Sigmoid colon (tissue), 7 donors: Measurements from ENCODE around the gene PUDP. TPM values are rescaled to one million over a fixed set of nuclear protein-coding genes. Genes with fewer than 3 reads are reported as not detected.
"Not testable (repeated sequence)": the region's sequence is repeated elsewhere in the genome, so short reads cannot be mapped to it uniquely, and the experiment has no call there.

Experiments used
- DNase-seq: peaks from one replicate; pipeline ENCODE4 v3.0.0-alpha.2; 2019
- H3K27ac ChIP-seq, 4 donors: fragments of 200-600 bp; sonication (generic); one replicate each; pipeline ENCODE4 v1.5.1; 2016 to 2019; ENCODE audit warnings: mild to moderate bottlenecking in 1 of 4
- H3K27me3 ChIP-seq, 3 donors: fragments of 200-600 bp; sonication (generic); one replicate each; pipeline ENCODE4 v1.5.1; 2019; ENCODE audit warnings: mild to moderate bottlenecking in 1 of 3
- H3K36me3 ChIP-seq, 4 donors: fragments of 200-600 bp; sonication (generic); one replicate each; pipeline ENCODE4 v1.5.1; 2016 to 2019
- H3K4me1 ChIP-seq, 4 donors: fragments of 200-600 bp; sonication (generic); one replicate each; pipeline ENCODE4 v1.5.1; 2017 to 2019
- H3K4me3 ChIP-seq, 4 donors: fragments of 200-600 bp; sonication (generic); one replicate each; pipeline ENCODE4 v1.5.1; 2017 to 2019; ENCODE audit warnings: mild to moderate bottlenecking in 2 of 4, moderate library complexity in 1 of 4
- H3K9me3 ChIP-seq, 4 donors: fragments of 200-600 bp in 3 of 4; sonication (generic) in 3 of 4; one replicate each; pipeline versions ENCODE4 v1.5.1 to v1.6.1; 2013 to 2019
- CTCF ChIP-seq, 4 experiments: fragments of 450-650 bp in 3 of 4; fragments of 200-600 bp in 1 of 4; IDR thresholded peaks; one replicate each; pipeline ENCODE4 v1.5.1; 2016 to 2019; ENCODE audit warnings: antibody characterized with exemption in 4 of 4, mild to moderate bottlenecking in 3 of 4, moderate library complexity in 2 of 4
- EP300 ChIP-seq, 4 donors: sonication (generic); formaldehyde crosslinking; IDR thresholded peaks; one replicate each; pipeline ENCODE4 v1.6.1; 2017; ENCODE audit warnings: antibody characterized with exemption in 4 of 4
- POLR2A ChIP-seq, 2 donors: fragments of 450-650 bp; IDR thresholded peaks; one replicate each; pipeline ENCODE4 v1.6.1; 2016; ENCODE audit warnings: antibody characterized with exemption in 2 of 2, mild to moderate bottlenecking in 2 of 2, moderate library complexity in 2 of 2
- POLR2AphosphoS5 ChIP-seq, 4 donors: sonication (generic); formaldehyde crosslinking; IDR thresholded peaks; one replicate each; pipeline ENCODE4 v1.6.1; 2017; ENCODE audit warnings: antibody characterized with exemption in 4 of 4
- WGBS, 2 donors: extraction: QIAGEN DNeasy Blood & Tissue Kit; methylation state at CpG; one replicate each; pipeline ENCODE4 v1.1.7; 2013; 5-methylcytosine and 5-hydroxymethylcytosine counted together
- intact Hi-C: fragments of 100-400 bp; cut with DNase I; formaldehyde crosslinking; loops from one replicate; pipeline ENCODE4 v1.15.1; 2023
- polyA plus RNA-seq, 3 donors: library from polyadenylated mRNA; stranded (reverse); fragments of 200-250 nt; gene quantifications; one replicate each; pipeline ENCODE4 v1.2.3, GENCODE V29; 2013
- total RNA-seq, 4 donors: library from RNA; depleted of rRNA; stranded (reverse); fragments of >200 nt; gene quantifications; one replicate each; pipeline ENCODE4 v1.1.0, GENCODE V29; 2016
- donor health status: healthy with polysubstance abuse.
- donor health status: Bipolar disorder and iron deficiency.
- donor health status: healthy.

Gene PUDP
- total and polyA plus RNA-seq, 7 donors: 6.9 to 29.4 (median 17.2) TPM

DNA sequence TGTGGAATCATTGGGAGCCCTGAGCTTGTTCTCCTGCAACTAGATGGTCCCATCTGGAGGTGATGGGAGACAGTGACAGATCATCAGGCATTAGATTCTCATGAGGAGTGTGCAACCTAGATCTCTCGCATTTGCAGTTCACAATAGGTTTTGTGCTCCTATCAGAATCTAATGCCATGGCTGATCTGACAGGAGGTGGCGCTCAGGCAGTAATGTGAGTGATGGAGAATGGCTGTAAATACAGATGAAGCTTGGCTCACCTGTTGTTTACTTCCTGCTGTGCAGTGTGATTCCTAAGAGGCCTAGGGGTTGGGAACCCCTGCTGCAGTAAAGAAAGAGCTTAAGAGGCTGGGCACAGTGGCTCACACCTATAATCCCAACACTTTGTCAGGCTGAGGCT, 42.2 kb upstream of the PUDP start:
- H3K36me3 ChIP-seq: no peaks in the 10 kb centered on the region
- no peaks in the 10 kb centered on the region for H3K4me1 ChIP-seq
- no peaks in the 10 kb centered on the region for H3K27me3 ChIP-seq
- intact Hi-C loops: no loop called here
- 96 to 98% methylated on average over 2 of the region's 2 CpGs for WGBS, 2 donors
- no peak for DNase-seq
- H3K4me3 ChIP-seq: no peak overlapping the region
- H3K9me3 ChIP-seq: no peaks in the 10 kb centered on the region
- H3K27ac ChIP-seq: no peak overlapping the region
- TF ChIP-seq CTCF (IDR thresholded peaks at IDR 0.05) (no peak), POLR2AphosphoS5 (IDR thresholded peaks at IDR 0.05) (no peak), EP300 (IDR thresholded peaks at IDR 0.05) (no peak), POLR2A (IDR thresholded peaks at IDR 0.05) (no peak)

GRCh38 chrX:7188672-7189071, 40.7 kb upstream of the PUDP start:
- Histone ChIP-seq H3K4me3 (no peak overlapping the region), H3K4me1 (no peaks in the 10 kb centered on the region), H3K36me3 (no peaks in the 10 kb centered on the region), H3K9me3 (no peaks in the 10 kb centered on the region), H3K27me3 (no peaks in the 10 kb centered on the region), H3K27ac (no peak overlapping the region)
- intact Hi-C loops: no loop called here
- 92 to 98% methylated on average over 2 of the region's 2 CpGs for WGBS, 2 donors
- DNase-seq: no peak
- TF ChIP-seq POLR2A (IDR thresholded peaks at IDR 0.05): no peak
- no peak for TF ChIP-seq POLR2AphosphoS5 (IDR thresholded peaks at IDR 0.05)
- no peak for TF ChIP-seq CTCF (IDR thresholded peaks at IDR 0.05)
- no peak for TF ChIP-seq EP300 (IDR thresholded peaks at IDR 0.05)

- intact Hi-C loops: no loop called here
- 90 to 95% methylated on average over 3 of the region's 3 CpGs for WGBS, 2 donors
- Histone ChIP-seq H3K4me3 (no peak overlapping the region), H3K27ac (no peak overlapping the region), H3K9me3 (no peaks in the 10 kb centered on the region), H3K4me1 (no peaks in the 10 kb centered on the region), H3K36me3 (no peaks in the 10 kb centered on the region), H3K27me3 (no peaks in the 10 kb centered on the region)
- TF ChIP-seq POLR2AphosphoS5 (IDR thresholded peaks at IDR 0.05): no peak
- no peak for DNase-seq
These were observed 36.9 kb upstream of the PUDP start for GRCh38 chrX:7184816-7185215.

DNA sequence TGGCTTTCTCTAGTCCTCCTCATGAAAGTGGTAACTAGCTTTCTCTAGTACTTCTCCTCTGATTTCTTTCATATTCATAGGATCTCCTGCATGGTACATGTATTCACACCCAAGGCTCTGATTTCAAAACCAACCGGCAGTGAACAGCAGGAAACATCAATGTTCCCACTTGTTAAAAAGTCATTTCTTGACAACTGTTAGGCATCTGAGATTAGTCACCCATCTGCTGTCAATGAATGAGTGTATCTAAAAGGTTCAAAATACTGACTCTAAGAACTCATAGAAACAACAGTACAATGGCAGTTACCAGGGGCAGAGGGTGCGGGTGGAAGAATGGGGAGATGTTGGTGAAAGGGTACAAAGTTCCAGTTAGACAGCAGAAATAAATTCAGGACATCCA, 31.5 kb upstream of the PUDP start:
- no peaks in the 10 kb centered on the region for H3K27me3 ChIP-seq
- no peak for DNase-seq
- intact Hi-C loops: no loop called here
- WGBS, 2 donors: 90 to 95% methylated on average over 2 of the region's 2 CpGs
- TF ChIP-seq EP300 (IDR thresholded peaks at IDR 0.05) (no peak), POLR2AphosphoS5 (IDR thresholded peaks at IDR 0.05) (no peak), POLR2A (IDR thresholded peaks at IDR 0.05) (no peak), CTCF (IDR thresholded peaks at IDR 0.05) (no peak)
- H3K36me3 ChIP-seq: no peaks in the 10 kb centered on the region
- no peak overlapping the region for H3K27ac ChIP-seq
- no peaks in the 10 kb centered on the region for H3K4me1 ChIP-seq
- H3K4me3 ChIP-seq: no peak overlapping the region
- no peaks in the 10 kb centered on the region for H3K9me3 ChIP-seq

GRCh38 chrX:7178859-7179258, 30.9 kb upstream of the PUDP start:
- H3K36me3 ChIP-seq, H3K4me3 ChIP-seq, intact Hi-C loops, H3K27me3 ChIP-seq, DNase-seq, H3K27ac ChIP-seq, H3K4me1 ChIP-seq, H3K9me3 ChIP-seq: not testable (repeated sequence)
- 93 to 95% methylated on average over 2 of the region's 2 CpGs for WGBS, 2 donors

DNA sequence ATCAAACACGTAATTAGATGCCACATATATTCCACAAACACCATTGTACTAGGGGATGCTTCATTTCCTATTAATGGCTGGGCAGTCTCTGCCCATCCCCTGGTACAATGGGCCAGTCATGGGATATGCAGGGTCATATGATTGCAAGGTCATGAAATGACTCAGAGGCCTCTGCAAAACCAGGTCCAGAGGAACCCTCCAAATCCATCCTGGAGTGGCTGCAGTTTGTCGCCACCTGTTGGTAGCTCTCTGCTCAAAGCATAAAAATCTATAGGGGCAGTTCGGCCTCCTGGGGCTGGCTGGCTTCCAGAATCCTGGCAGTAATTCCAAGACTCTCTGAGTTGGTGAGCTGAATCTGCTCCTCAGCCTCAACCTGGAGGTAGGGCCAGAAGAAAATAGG, 22.9 kb upstream of the PUDP start:
- Histone ChIP-seq H3K27me3 (no peaks in the 10 kb centered on the region), H3K27ac (no peak overlapping the region), H3K9me3 (no peaks in the 10 kb centered on the region), H3K36me3 (no peaks in the 10 kb centered on the region), H3K4me1 (no peaks in the 10 kb centered on the region), H3K4me3 (no peak overlapping the region)
- 91 to 96% methylated on average over 3 of the region's 3 CpGs for WGBS, 2 donors
- DNase-seq: no peak
- intact Hi-C loops: no loop called here
- TF ChIP-seq POLR2AphosphoS5 (IDR thresholded peaks at IDR 0.05): no peak
- no peak for TF ChIP-seq CTCF (IDR thresholded peaks at IDR 0.05)
- TF ChIP-seq EP300 (IDR thresholded peaks at IDR 0.05): no peak
- no peak for TF ChIP-seq POLR2A (IDR thresholded peaks at IDR 0.05)
